DLD1 (cell line): Measurements from ENCODE around the gene HEATR5A.

Experiments
- in situ Hi-C: cut with HindIII; loops from 2 replicates; pipeline ENCODE4 v1.10.0; 2017; ENCODE audit warnings: low sequenced_read_pairs

HEATR5A gene

GRCh38 chr14:31426663-31427062 is 6.3 kb upstream of the HEATR5A start:
- in situ Hi-C loops = no loop called here

DNA sequence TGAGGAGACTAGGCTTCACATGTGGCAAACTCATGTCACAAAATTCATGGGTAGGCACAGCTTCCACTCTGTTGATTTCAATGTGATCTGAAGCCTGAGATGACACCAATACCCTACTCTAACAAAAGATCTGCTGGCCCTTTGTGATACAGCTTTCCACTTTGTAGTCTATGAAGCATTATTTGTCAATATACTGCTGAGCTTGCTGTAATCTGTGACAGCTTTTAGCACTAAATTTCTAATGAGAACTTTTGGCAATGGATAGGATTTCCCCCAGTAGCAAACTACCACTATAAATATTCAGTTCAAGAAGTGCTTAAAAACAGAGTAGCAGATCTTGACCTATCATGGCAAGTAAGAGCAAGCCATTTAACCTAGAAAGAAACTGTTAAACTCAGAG is 5.6 kb upstream of the HEATR5A start:
- in situ Hi-C loops = no loop called here

- in situ Hi-C loops = no loop called here
These were observed 850 bp upstream of the HEATR5A start for GRCh38 chr14:31421200-31421599.

DNA sequence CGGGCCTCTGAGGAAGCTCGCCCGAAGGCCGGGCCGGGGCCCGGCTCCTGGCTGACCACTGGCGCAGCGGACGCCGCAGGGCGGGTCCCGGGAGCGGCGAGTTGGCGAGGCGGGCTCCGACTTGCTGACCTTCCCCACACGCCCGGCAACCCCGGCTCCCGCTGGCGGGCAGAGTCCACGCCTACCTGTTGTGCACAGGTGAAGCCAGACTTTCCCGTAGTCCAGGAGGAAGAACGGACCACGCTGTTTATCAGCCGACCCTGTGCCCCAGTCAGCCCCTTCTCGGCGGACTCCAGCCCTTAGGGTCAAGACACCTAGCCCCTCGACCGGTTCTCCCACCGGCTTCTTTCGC is 407 bp downstream of the HEATR5A start:
- in situ Hi-C loops = no loop called here

DNA sequence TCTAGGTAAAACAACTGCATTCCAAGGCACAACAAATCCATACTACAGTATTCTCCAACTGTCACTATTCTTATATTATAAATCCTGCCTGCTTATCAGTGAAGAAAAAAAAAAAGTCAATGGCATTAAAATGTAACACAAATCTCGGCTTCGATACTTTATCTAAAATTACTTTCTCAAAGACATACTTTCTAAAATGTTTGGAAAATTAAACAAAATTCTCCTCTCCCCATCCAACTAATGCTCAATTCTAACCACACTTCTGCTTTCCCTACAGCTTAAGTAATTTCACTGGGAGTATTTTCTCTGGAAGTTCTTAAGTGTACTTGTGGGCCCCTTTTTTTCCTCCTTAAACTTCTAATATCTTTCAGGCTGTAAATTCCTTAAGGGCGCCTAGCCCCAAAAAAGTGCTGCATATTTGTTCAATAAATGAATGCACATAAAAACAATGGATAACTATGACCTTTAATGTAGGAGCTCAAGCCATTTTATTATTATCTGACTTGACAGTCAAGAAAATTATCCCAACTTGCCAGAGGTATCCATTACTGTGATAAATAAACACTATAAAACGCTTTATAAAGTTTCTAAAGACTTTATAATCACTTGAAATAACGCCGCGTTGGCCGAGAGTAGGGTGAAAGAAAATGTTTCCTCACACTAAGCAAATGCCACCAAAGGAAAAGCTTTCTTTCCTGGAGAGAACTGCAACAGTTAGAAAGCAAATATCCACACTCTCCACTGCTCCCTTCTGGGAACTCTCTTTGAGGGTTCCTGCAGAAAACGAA is 977 bp downstream of the HEATR5A start:
- in situ Hi-C loops = no loop called here

DNA sequence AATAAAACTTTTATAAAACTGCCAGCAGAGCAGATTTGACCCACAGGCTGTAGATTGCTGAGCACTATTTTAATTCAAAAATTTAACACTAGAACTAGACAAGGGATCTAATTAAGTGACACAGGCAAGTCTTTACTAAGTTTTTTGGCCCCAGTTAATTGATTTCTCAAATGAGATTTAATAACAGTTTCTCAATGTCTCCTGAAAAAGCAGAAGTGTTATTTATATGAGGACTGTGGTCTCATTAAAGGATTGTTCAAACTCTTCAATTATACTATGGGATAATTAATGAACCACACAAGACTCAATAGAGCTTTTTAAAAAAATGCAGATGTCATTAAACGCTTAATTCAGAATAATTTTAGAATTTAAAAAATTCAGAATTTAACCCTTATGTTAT is 1.9 kb downstream of the HEATR5A start:
- in situ Hi-C loops = no loop called here

GRCh38 chr14:31414190-31414833 is 6.0 kb downstream of the HEATR5A start:
- in situ Hi-C loops = no loop called here

DNA sequence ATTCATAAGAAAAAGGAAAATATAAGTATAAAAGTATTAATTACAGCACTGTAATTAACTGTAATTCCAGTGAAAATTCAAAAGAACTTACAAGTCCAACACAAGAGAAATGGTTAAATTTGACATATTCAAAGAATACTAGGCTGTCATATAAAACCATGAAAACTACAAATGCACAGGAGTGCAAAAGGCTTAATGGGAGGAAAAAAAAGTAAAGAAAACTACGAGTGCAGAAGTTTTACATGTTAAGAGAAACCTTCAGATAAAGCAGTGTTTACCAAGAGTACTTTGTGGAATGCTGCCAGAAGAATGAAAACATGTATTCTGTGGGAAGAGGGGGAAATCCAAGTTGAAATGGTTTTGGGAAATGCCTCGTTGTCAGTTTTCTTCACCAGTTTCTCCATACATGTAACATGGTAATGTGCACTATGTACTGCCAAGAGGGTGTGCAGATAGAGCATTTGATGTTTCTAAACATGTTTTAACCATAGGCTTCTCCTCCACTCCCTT is 9.1 kb downstream of the HEATR5A start:
- in situ Hi-C loops = no loop called here

DNA sequence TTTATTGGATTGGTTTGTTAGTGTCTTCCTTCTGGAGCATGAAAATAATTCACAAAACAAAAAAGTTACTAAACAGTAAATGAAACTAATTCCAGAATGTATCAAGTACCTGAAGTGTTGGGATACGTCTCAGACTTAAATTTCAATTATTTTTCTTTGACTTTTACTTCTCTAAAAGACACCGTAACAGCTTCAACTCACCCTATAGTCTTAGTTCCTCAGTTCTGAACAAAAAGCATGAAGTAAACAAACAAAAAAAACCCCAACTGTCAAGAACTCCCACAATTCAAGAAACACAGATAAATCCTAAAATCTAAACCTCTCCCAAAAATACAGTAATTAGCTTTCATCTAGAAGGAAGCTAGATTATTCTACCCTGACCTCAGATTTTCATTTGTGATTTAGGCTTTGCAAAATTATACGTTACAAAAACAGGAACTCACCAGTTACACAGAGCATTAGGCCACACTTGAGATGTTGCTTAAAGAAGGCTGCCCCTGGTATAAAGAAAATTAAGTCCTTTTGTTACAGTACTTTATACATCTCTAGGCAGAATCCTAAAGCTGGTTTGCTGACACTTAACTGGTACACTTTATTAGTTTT is 10.2 kb downstream of the HEATR5A start:
- in situ Hi-C loops = no loop called here

GRCh38 chr14:31408421-31408820 is 11.9 kb downstream of the HEATR5A start:
- in situ Hi-C loops = no loop called here

DNA sequence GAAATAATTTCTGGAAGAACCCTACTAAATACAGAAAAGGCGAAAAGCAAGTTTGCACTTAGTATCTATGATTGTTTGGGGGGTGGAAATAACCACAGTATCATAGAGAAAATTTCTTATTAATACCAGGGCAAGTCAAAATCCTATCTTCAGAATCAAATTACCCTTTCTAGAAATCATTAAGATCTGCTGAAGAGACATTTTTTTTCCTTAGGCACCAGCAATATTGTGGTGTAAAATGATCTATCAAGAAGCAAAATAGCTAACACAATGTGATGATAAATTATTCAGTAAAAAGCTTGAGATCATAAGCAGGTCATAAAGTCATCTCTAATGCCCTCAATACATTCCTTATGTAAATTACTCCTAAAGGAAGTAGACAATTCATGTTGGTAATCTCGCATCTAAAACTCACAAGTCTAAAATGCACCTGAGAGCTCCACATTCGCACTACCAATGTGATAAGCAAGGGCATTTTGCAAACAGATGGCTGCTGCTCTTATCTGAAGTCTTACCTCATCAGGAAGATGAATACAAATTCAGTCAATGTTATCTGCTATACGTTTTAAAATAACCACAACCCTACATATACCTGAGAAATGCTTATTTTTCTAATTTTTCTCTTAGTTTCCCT is 14.6 kb downstream of the HEATR5A start:
- in situ Hi-C loops = no loop called here

DNA sequence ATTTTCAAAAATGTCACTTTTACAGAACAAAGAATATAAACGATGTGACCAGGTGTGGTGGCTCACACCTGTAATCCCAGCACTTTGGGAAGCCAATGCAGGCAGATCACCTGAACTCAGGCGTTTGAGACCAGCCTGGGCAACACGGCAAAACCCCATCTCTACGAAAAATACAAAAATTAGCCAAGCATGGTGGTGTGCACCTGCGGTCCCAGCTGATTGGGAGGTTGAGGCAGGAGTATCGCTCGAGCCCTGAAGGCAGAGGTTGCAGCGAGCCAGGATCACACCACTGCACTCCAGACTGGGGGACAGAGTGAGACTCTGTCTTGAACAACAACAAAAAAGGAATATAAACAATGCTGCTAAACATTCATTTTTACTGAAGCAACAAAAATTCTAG is 15.2 kb downstream of the HEATR5A start:
- in situ Hi-C loops = no loop called here

DNA sequence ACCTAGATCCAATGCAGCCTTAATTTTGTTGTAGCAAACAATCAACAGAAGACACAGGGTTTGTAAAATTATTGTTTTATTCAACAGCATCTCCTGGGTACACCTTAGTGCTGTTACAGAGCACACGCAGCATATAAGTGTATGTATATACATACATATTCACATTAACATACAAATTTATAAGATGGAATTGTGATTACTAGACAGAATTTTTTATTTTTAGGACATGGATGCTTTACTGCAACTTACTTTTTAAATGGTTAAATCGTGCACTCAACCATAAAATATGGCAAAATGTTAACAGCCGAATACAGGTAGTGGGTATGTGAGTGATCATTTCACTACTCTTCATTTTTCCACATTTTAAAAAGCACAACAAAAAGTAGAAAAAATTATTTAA is 16.6 kb downstream of the HEATR5A start:
- in situ Hi-C loops = no loop called here

DNA sequence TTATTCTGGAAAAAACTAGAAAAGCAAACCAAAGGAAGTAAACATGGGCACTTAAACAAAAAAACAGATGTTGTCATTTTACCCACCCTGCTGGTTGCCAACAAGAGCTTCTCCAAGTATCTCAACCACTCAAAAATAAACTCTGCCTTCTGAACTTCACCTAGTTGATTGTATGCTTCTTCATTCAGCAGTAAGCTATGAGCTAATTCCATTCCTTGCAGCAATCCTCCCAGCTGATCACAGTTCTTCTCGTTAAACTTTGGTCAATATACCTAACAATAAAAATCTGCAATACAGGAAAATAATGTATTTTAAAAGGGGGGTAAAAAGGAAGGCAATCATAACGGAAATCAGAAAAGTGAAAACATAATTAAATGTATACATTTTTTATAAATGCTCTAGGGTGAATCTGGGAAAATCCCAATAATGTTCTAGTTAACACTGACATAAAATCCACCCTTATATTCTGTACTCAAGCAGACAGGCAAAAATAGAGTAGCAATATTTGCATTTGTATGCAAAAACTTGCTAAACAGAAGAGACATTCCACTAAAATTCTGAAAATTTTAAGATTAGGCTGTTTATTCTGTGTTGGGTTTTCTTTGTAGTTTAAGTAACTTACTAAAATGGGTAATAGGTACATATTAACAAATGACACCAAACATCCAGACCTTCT is 17.4 kb downstream of the HEATR5A start:
- in situ Hi-C loops = no loop called here

DNA sequence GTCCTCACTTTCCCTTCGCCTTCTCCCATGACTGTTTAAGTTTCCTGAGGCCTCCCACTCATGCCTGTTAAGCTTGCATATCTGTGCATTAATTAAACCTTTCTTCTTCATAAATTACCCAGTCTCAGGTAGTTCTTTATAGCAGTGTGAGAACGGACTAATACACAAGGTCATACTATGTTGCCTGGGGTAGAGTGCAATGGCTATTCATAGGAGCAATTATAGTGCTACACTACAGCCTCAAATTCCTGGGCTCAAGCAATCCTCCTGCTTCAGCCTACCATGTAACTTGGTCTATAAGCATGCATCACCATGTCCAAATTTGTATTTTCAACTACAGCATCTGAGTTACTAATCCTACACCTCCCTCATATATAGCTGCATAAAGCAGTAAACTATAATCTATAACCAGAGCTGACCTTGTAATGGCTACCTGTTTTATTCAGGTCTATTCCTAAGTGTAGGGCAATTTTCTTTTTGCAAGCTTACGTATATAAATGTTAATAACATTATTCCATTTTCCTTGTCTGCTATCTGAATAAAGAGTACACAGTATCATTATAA is 18.9 kb downstream of the HEATR5A start:
- in situ Hi-C loops = no loop called here

GRCh38 chr14:31400031-31400638 is 20.2 kb downstream of the HEATR5A start:
- in situ Hi-C loops = no loop called here

GRCh38 chr14:31395572-31396205 is 24.7 kb downstream of the HEATR5A start:
- in situ Hi-C loops = no loop called here

DNA sequence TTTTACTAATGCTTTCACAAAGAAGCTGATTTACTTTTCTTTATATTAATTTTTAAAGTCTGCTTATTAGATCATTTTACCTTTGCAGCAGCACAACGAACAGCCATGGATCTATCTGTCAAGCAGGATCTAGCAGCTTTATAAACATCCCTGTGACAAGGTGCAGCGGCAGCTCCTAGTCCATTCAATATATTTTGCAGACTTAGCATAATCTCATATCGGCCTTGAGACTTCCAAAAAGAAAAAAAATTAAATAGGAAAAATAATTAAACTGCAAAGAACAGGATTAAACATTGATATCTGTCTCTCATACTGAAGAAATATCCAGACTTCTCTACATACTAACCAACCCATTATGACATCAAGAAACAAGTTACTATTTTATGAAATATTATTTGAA is 25.2 kb downstream of the HEATR5A start:
- in situ Hi-C loops = no loop called here

DNA sequence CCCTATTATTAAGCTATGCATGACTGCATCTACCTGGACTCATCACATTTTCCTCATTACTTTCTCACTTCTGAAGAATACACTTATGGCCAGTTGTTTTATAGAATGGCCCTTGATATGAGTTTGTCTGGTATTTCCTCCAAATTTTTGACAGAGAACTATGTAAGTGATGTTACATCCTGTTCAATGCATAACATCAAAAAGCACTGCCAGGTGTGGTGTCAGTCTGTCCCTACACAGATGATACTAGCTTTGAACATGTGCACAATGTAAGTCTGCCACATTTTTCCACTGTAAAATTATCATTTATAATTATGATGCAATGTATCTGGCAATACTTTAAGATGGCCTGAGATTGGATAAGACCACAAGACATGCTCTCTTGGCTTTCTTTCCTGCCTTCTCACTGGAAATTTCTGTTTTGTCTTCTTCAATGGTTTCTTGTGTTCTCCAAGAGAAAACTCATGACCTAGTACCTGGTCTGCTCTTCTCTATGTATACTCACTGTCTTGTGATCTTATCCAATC is 28.3 kb downstream of the HEATR5A start:
- in situ Hi-C loops = no loop called here

GRCh38 chr14:31391473-31391872 is 28.9 kb downstream of the HEATR5A start:
- in situ Hi-C loops = no loop called here
